Right lobe of liver (tissue), 6 donors: ENCODE data around the gene MAT2A. TPM values are rescaled to one million over a fixed set of nuclear protein-coding genes. Genes with fewer than 3 reads are reported as not detected.

Experiments
- ATAC-seq, 4 donors: fragments of 200-7000 bp; cut with Tn5 transposase; one replicate each; pipeline ENCODE4 v1.9.1; 2020; ENCODE audit warnings: mild to moderate bottlenecking in 4 of 4, moderate library complexity in 4 of 4
- DNase-seq, 3 donors: peaks; one replicate each; pipeline ENCODE4 v3.0.0-alpha.2; 2020
- H3K27ac ChIP-seq, 3 donors: fragments of 200-600 bp; one replicate each; pipeline ENCODE4 v1.8.0; 2022
- H3K27me3 ChIP-seq, 2 donors: fragments of 200-600 bp; one replicate each; pipeline ENCODE4 v1.8.0; 2022
- H3K36me3 ChIP-seq, 4 donors: fragments of 200-600 bp; sonication (generic) in 1 of 4; one replicate each; pipeline versions ENCODE4 v1.5.1 to v1.8.0; 2017 to 2022; ENCODE audit warnings: control low read depth in 1 of 4
- H3K4me1 ChIP-seq, 4 donors: fragments of 200-600 bp; sonication (generic) in 1 of 4; one replicate each; pipeline versions ENCODE4 v1.5.1 to v1.8.0; 2017 to 2022; ENCODE audit warnings: control low read depth in 1 of 4
- H3K4me3 ChIP-seq, 3 donors: fragments of 200-600 bp; one replicate each; pipeline ENCODE4 v1.8.0; 2022
- H3K9me3 ChIP-seq, 4 donors: fragments of 200-600 bp; sonication (generic) in 1 of 4; one replicate each; pipeline versions ENCODE4 v1.5.1 to v1.8.0; 2017 to 2022; ENCODE audit warnings: control low read depth in 1 of 4
- CTCF ChIP-seq, 4 donors: fragments of 200-600 bp in 3 of 4; fragments of 450-650 bp in 1 of 4; IDR thresholded peaks; one replicate each; pipeline versions ENCODE4 v1.5.1 to v1.8.0; 2016 to 2022; ENCODE audit warnings: antibody characterized with exemption in 4 of 4, mild to moderate bottlenecking in 2 of 4
- POLR2A ChIP-seq: fragments of 450-650 bp; IDR thresholded peaks from one replicate; pipeline ENCODE4 v1.6.1; 2017; ENCODE audit warnings: antibody characterized with exemption, mild to moderate bottlenecking
- WGBS: methylation state at CpG from one replicate; pipeline ENCODE4 v1.1.6; 2018; ENCODE audit warnings: low coverage, low lambda C conversion rate; ENCODE audit not compliant: insufficient coverage; ENCODE audit errors: missing lambda C conversion rate; 5-methylcytosine and 5-hydroxymethylcytosine counted together
- intact Hi-C, 2 donors: fragments of 100-400 bp; cut with DNase I; formaldehyde crosslinking; loops; one replicate each; pipeline versions ENCODE4 v1.11.2 to v1.14.1; 2022
- total RNA-seq, 6 experiments: library from RNA; depleted of rRNA in 2 of 6; stranded (reverse); fragments of >200 nt in 2 of 6; fragmentation: NEBNext Ultra II Directional in 3 of 6; extraction: Animal tissue kit (Norgen Biotek cat#: 25700) in 3 of 6; gene quantifications; one replicate each; pipeline versions ENCODE4 v1.1.0 to v1.2.4, GENCODE V29; 2016 to 2023
- donor health status: DM: no; HTN: yes; CAD: no.
- donor health status: DM: no; HTN: no; CAD: no.
- donor health status: DM: no; HTN: no; CAD: no.
- donor health status: DM: no; HTN: yes; CAD: no.
- donor health status: DM: no; HTN: yes; CAD: no.

Gene MAT2A
- total RNA-seq, 6 experiments from 2014 or later = 57.8 to 118 (median 102) TPM

DNA sequence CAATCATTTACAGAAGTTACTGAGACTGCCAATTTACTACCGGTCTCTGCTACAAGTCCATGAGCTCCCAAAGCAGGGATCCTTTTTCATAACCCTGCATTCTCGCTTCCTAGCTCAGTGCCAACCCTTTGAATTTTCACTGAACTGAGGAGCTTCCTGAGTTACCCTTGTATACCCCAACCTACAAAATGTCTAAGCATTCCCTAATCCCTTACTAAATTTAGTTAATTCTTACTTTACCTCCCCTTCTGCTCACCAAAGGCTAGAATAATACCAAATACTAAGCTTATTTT, 9.6 kb downstream of the MAT2A start:
- intact Hi-C loops = no loop called here
- 47% methylated on average over 2 of the region's 2 CpGs for WGBS
- no peak overlapping the region for H3K4me3 ChIP-seq
- ATAC-seq = no peak
- no peaks in the 10 kb centered on the region for H3K9me3 ChIP-seq
- H3K36me3 ChIP-seq = peaks cover 11 to 76% (median 34%) of the 10 kb centered on the region in 4 donors
- no peaks in the 10 kb centered on the region for H3K4me1 ChIP-seq
- no peak overlapping the region for H3K27ac ChIP-seq
- TF ChIP-seq CTCF (IDR thresholded peaks at IDR 0.05) = no peak
- no peak for TF ChIP-seq POLR2A
- no peaks in the 10 kb centered on the region for H3K27me3 ChIP-seq
- DNase-seq = no peak

DNA sequence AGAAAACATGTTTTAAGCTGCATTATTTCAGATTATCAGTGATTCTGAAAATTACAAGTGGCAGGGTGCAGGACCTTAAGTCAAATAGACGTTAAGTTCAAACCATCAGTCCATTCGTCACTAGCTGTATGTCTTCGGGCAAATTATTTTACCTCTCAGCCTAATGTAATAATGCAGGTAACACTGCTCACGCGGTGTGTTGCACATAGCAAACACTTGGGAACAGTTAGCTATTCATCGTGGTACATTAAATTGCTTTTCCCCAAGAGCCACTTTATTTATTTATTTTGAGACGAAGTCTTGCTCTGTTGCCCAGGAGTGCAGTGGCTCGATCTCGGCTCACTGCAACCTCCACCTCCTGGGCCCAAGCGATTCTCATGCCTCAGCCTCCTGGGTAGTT, 10.1 kb downstream of the MAT2A start:
- H3K27ac ChIP-seq = no peak overlapping the region
- H3K9me3 ChIP-seq = no peaks in the 10 kb centered on the region

DNA sequence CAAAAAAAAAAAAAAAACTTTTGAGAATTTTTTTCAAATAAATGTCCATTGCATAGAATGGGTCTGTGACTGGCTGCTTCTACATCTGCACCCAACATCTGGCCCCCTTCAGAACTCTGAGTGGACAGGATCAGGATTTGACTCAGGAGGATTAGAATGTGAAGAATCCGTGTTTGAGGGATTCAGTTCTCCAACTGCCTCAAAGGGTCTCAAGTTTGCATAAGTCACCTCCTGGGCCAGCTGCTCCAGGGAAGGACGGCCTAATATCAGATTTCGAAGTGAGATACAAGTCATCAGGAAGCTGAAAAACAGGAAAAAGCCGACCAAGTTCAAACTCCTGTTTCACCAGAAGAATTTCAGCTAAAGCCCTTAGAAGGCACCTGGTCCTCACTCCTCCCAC, 10.9 kb downstream of the MAT2A start:
- DNase-seq (no peak), ATAC-seq (no peak)
- Histone ChIP-seq H3K4me1 (no peaks in the 10 kb centered on the region), H3K27ac (peak overlapping the region in 1 of 3 donors; percentile 14), H3K9me3 (no peaks in the 10 kb centered on the region), H3K4me3 (no peak overlapping the region), H3K27me3 (no peaks in the 10 kb centered on the region), H3K36me3 (peaks cover 11 to 76% (median 36%) of the 10 kb centered on the region in 4 donors)
- 42% methylated on average over 4 of the region's 4 CpGs for WGBS
- intact Hi-C loops = loop anchor here (5.0 kb wide), 2 partner anchors 128 to 133 kb away; partner anchors contain the start of gene SH2D6 (in 1 of the 2)
- TF ChIP-seq CTCF (IDR thresholded peaks at IDR 0.05) (no peak), POLR2A (no peak)

More for the DNA sequence above, 10.1 kb downstream of the MAT2A start:
- intact Hi-C loops = no loop called here
- TF ChIP-seq CTCF (IDR thresholded peaks at IDR 0.05) (no peak), POLR2A (no peak)
- Histone ChIP-seq H3K36me3 (peaks cover 11 to 76% (median 34%) of the 10 kb centered on the region in 4 donors), H3K4me3 (no peak overlapping the region), H3K4me1 (no peaks in the 10 kb centered on the region), H3K27me3 (no peaks in the 10 kb centered on the region)
- WGBS = 89% methylated on average over 10 of the region's 10 CpGs
- no peak for ATAC-seq
- DNase-seq = no peak

DNA sequence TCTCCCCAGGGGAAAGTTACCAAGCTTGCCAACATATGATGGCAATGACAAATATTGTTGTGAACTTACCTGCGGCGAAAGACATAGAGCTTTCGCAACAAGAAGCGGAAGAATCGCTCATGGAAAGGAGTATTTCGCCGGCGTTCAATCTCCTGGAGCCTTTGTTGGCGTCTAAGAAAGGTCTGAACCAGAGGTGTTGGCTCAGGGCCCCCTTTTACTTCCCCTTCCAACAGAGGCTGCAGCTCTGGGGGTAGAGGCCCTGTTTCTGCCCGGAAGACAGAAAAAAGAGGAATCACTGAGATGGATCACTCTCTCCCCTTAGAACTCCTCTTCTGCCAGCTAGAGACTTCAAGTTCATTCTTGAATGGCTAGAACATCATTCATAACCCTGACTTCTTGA, 11.5 kb downstream of the MAT2A start:
- no peak overlapping the region for H3K4me3 ChIP-seq
- ATAC-seq = peak in 3 of 4 donors; percentile 6 to 26 (median 11)
- intact Hi-C loops = loop anchor here (5.0 kb wide), 2 partner anchors 128 to 133 kb away; partner anchors contain the start of gene SH2D6 (in 1 of the 2)
- 67% methylated on average over 9 of the region's 10 CpGs for WGBS
- H3K36me3 ChIP-seq = peaks cover 10 to 76% (median 39%) of the 10 kb centered on the region in 4 donors
- no peak for DNase-seq
- H3K4me1 ChIP-seq = no peaks in the 10 kb centered on the region
- no peaks in the 10 kb centered on the region for H3K27me3 ChIP-seq
- TF ChIP-seq POLR2A (no peak), CTCF (IDR thresholded peaks at IDR 0.05) (no peak)
- peak overlapping the region in 1 of 3 donors; percentile 14 for H3K27ac ChIP-seq
- H3K9me3 ChIP-seq = no peaks in the 10 kb centered on the region
